IgD-negative memory B cell (primary cell): ENCODE results near the gene TEX264. TPM values are rescaled to one million over a fixed set of nuclear protein-coding genes. Genes with fewer than 3 reads are reported as not detected.
A peak's percentile ranks its signal among the peaks of the same experiment; 100 is the strongest.

Source experiments
- H3K27ac Mint-ChIP-seq, 3 donors: one replicate each; pipeline ENCODE4 v1.8.0; 2020 to 2022; ENCODE audit warnings: mild to moderate bottlenecking in 3 of 3, mixed read lengths in 3 of 3, moderate library complexity in 1 of 3
- H3K27me3 Mint-ChIP-seq: one replicate; pipeline ENCODE4 v1.8.0; 2021; ENCODE audit warnings: mixed read lengths
- H3K36me3 Mint-ChIP-seq: one replicate; pipeline ENCODE4 v1.8.0; 2020; ENCODE audit warnings: mild to moderate bottlenecking, mixed read lengths
- H3K4me1 Mint-ChIP-seq, 3 donors: one replicate each; pipeline ENCODE4 v1.8.0; 2020 to 2022; ENCODE audit warnings: mixed read lengths in 3 of 3, mild to moderate bottlenecking in 1 of 3
- H3K4me3 Mint-ChIP-seq, 4 donors: one replicate each; pipeline ENCODE4 v1.8.0; 2020 to 2022; ENCODE audit warnings: mild to moderate bottlenecking in 4 of 4, mixed read lengths in 4 of 4, moderate library complexity in 3 of 4
- H3K9me3 Mint-ChIP-seq, 3 donors: one replicate each; pipeline ENCODE4 v1.8.0; 2020 to 2021; ENCODE audit warnings: mixed read lengths in 3 of 3, mild to moderate bottlenecking in 1 of 3
- polyA plus RNA-seq: library from polyadenylated mRNA; unstranded; fragments of 300-500 nt; fragmentation: Illumina TruSeq; gene quantifications from one replicate; pipeline ENCODE4 v1.2.3, GENCODE V29; 2021

Gene TEX264
- polyA plus RNA-seq, 1 donor from 2014 or later = 100 TPM

- Mint-ChIP-seq H3K36me3 (peaks cover 2% of the 10 kb centered on the region), H3K27ac (peak overlapping the region; percentile 65 to 91 (median 89)), H3K4me1 (peaks cover 22 to 31% (median 25%) of the 10 kb centered on the region in 3 donors), H3K9me3 (no peaks in the 10 kb centered on the region), H3K4me3 (peak overlapping the region; percentile 67 to 93 (median 78)), H3K27me3 (no peaks in the 10 kb centered on the region)
These were observed 1.6 kb upstream of the TEX264 start for GRCh38 chr3:51669241-51670052.

GRCh38 chr3:51670053-51670822 lies 814 bp upstream of the TEX264 start:
- H3K4me3 Mint-ChIP-seq = peak overlapping the region; percentile 85 to 93 (median 90)
- peaks cover 27 to 36% (median 28%) of the 10 kb centered on the region in 3 donors for H3K4me1 Mint-ChIP-seq
- H3K9me3 Mint-ChIP-seq = no peaks in the 10 kb centered on the region
- peaks cover 2% of the 10 kb centered on the region for H3K36me3 Mint-ChIP-seq
- peak overlapping the region; percentile 90 to 94 (median 91) for H3K27ac Mint-ChIP-seq
- H3K27me3 Mint-ChIP-seq = no peaks in the 10 kb centered on the region

- Mint-ChIP-seq H3K4me3 (peak overlapping the region; percentile 85 to 95 (median 92)), H3K36me3 (peaks cover 2% of the 10 kb centered on the region), H3K4me1 (peaks cover 33 to 48% (median 35%) of the 10 kb centered on the region in 3 donors), H3K27ac (peak overlapping the region; percentile 91 to 94 (median 94)), H3K9me3 (no peaks in the 10 kb centered on the region), H3K27me3 (no peaks in the 10 kb centered on the region)
These were observed 853 bp downstream of the TEX264 start for GRCh38 chr3:51671734-51672475.

GRCh38 chr3:51673181-51673801 lies 2.2 kb downstream of the TEX264 start:
- Mint-ChIP-seq H3K27ac (peak overlapping the region in 1 of 3 donors; percentile 91), H3K36me3 (no peaks in the 10 kb centered on the region), H3K9me3 (no peaks in the 10 kb centered on the region), H3K4me3 (peak overlapping the region in 2 of 4 donors; percentile 9 to 85), H3K4me1 (peaks cover 33 to 52% (median 35%) of the 10 kb centered on the region in 3 donors), H3K27me3 (no peaks in the 10 kb centered on the region)

GRCh38 chr3:51673802-51674654 lies 3.0 kb downstream of the TEX264 start:
- H3K4me3 Mint-ChIP-seq = peak overlapping the region in 2 of 4 donors; percentile 4 to 85
- H3K27ac Mint-ChIP-seq = peak overlapping the region; percentile 23 to 91 (median 29)
- H3K4me1 Mint-ChIP-seq = peaks cover 35 to 54% (median 39%) of the 10 kb centered on the region in 3 donors
- H3K9me3 Mint-ChIP-seq = no peaks in the 10 kb centered on the region
- no peaks in the 10 kb centered on the region for H3K36me3 Mint-ChIP-seq
- H3K27me3 Mint-ChIP-seq = no peaks in the 10 kb centered on the region

GRCh38 chr3:51675201-51675611 lies 4.2 kb downstream of the TEX264 start:
- Mint-ChIP-seq H3K36me3 (no peaks in the 10 kb centered on the region), H3K9me3 (no peaks in the 10 kb centered on the region), H3K27me3 (no peaks in the 10 kb centered on the region), H3K27ac (peak overlapping the region; percentile 29 to 81 (median 76)), H3K4me1 (peaks cover 32 to 55% (median 37%) of the 10 kb centered on the region in 3 donors), H3K4me3 (peak overlapping the region in 1 of 4 donors; percentile 34)

- Mint-ChIP-seq H3K4me3 (peak overlapping the region in 2 of 4 donors; percentile 55 to 60), H3K27me3 (no peaks in the 10 kb centered on the region), H3K4me1 (peaks cover 40 to 59% (median 40%) of the 10 kb centered on the region in 3 donors), H3K9me3 (no peaks in the 10 kb centered on the region), H3K36me3 (no peaks in the 10 kb centered on the region), H3K27ac (peak overlapping the region in 1 of 3 donors; percentile 76)
These were observed 5.1 kb downstream of the TEX264 start for GRCh38 chr3:51676102-51676640.

- peak overlapping the region in 2 of 3 donors; percentile 7 to 64 for H3K27ac Mint-ChIP-seq
These were observed 6.3 kb downstream of the TEX264 start for GRCh38 chr3:51677358-51677757.

GRCh38 chr3:51678186-51678585 lies 7.1 kb downstream of the TEX264 start:
- H3K4me3 Mint-ChIP-seq = no peak overlapping the region
- peak overlapping the region in 1 of 3 donors; percentile 16 for H3K27ac Mint-ChIP-seq
- H3K4me1 Mint-ChIP-seq = peaks cover 36 to 68% (median 46%) of the 10 kb centered on the region in 3 donors
- H3K9me3 Mint-ChIP-seq = no peaks in the 10 kb centered on the region
- H3K27me3 Mint-ChIP-seq = no peaks in the 10 kb centered on the region
- peaks cover 2% of the 10 kb centered on the region for H3K36me3 Mint-ChIP-seq

More at GRCh38 chr3:51677358-51677757, 6.3 kb downstream of the TEX264 start:
- Mint-ChIP-seq H3K27me3 (no peaks in the 10 kb centered on the region), H3K36me3 (peaks cover 2% of the 10 kb centered on the region), H3K4me1 (peaks cover 42 to 68% (median 46%) of the 10 kb centered on the region in 3 donors), H3K4me3 (no peak overlapping the region), H3K9me3 (no peaks in the 10 kb centered on the region)

- Mint-ChIP-seq H3K4me3 (peak overlapping the region in 1 of 4 donors; percentile 69), H3K27me3 (no peaks in the 10 kb centered on the region), H3K27ac (peak overlapping the region in 2 of 3 donors; percentile 16 to 84), H3K4me1 (peaks cover 32 to 65% (median 48%) of the 10 kb centered on the region in 3 donors), H3K36me3 (peaks cover 2% of the 10 kb centered on the region), H3K9me3 (no peaks in the 10 kb centered on the region)
These were observed 7.6 kb downstream of the TEX264 start for GRCh38 chr3:51678641-51679040.

GRCh38 chr3:51679318-51679717 lies 8.3 kb downstream of the TEX264 start:
- Mint-ChIP-seq H3K36me3 (peaks cover 2% of the 10 kb centered on the region), H3K4me3 (peak overlapping the region in 2 of 4 donors; percentile 10 to 19), H3K4me1 (peaks cover 32 to 61% (median 48%) of the 10 kb centered on the region in 3 donors), H3K9me3 (no peaks in the 10 kb centered on the region), H3K27ac (peak overlapping the region in 2 of 3 donors; percentile 68 to 89), H3K27me3 (no peaks in the 10 kb centered on the region)

GRCh38 chr3:51679777-51680176 lies 8.7 kb downstream of the TEX264 start:
- Mint-ChIP-seq H3K4me1 (peaks cover 30 to 60% (median 48%) of the 10 kb centered on the region in 3 donors), H3K4me3 (peak overlapping the region in 3 of 4 donors; percentile 10 to 65 (median 19)), H3K36me3 (peaks cover 2% of the 10 kb centered on the region), H3K27ac (peak overlapping the region in 2 of 3 donors; percentile 68 to 89), H3K27me3 (no peaks in the 10 kb centered on the region), H3K9me3 (no peaks in the 10 kb centered on the region)

- H3K9me3 Mint-ChIP-seq = no peaks in the 10 kb centered on the region
- H3K4me3 Mint-ChIP-seq = peak overlapping the region in 1 of 4 donors; percentile 81
- peaks cover 2% of the 10 kb centered on the region for H3K36me3 Mint-ChIP-seq
- no peaks in the 10 kb centered on the region for H3K27me3 Mint-ChIP-seq
- H3K27ac Mint-ChIP-seq = peak overlapping the region in 1 of 3 donors; percentile 80
- peaks cover 28 to 59% (median 50%) of the 10 kb centered on the region in 3 donors for H3K4me1 Mint-ChIP-seq
These were observed 9.1 kb downstream of the TEX264 start for GRCh38 chr3:51680196-51680595.
